Liver (tissue), 3 donors: ENCODE data around the gene PTCD1.

Experiments
- CTCF ChIP-seq: fragments of 150-350 bp; IDR thresholded peaks from 2 replicates; pipeline ENCODE4 v1.5.1; 2017; ENCODE audit warnings: improper control_type of control experiment, low read depth, low read length; ENCODE audit not compliant: missing input control
- RAD21 ChIP-seq, 2 donors: IDR thresholded peaks; 2 replicates each; pipeline ENCODE4 v1.6.1; 2016; ENCODE audit warnings: antibody characterized with exemption in 2 of 2, mild to moderate bottlenecking in 2 of 2
- REST ChIP-seq: IDR thresholded peaks from 2 replicates; pipeline ENCODE4 v1.6.1; 2016; ENCODE audit warnings: antibody characterized with exemption, mild to moderate bottlenecking
- YY1 ChIP-seq: IDR thresholded peaks from 2 replicates; pipeline ENCODE4 v1.6.1; 2016; ENCODE audit warnings: antibody characterized with exemption, mild to moderate bottlenecking
- donor health status: healthy.
- donor health status: healthy.

GRCh38 chr7:99368750-99369389 is 69.7 kb downstream of the PTCD1 start:
- no peak for TF ChIP-seq CTCF
- no peak for TF ChIP-seq YY1
- TF ChIP-seq REST = no peak
- TF ChIP-seq RAD21 (IDR thresholded peaks at IDR 0.05) = no peak
